Hematopoietic multipotent progenitor cell treated with erythropoietin and hydrocortisone succinate and interleukin-3 and kit ligand, for 15 days (in vitro differentiated cells): ENCODE results near the gene IAPP.
"Not testable (repeated sequence)": the region's sequence is repeated elsewhere in the genome, so short reads cannot be mapped to it uniquely, and the experiment has no call there.

Experiments used
- DNase-seq: peaks from one replicate; pipeline ENCODE4 v3.0.0-alpha.2; 2015; ENCODE audit warnings: low spot score

Gene IAPP

GRCh38 chr12:21372602-21373001 is at the start of gene IAPP:
Gene IAPP (plus strand): TSS chr12:21372902. CDS start chr12:21373352, 450 bp downstream.
- DNase-seq = no peak

- DNase-seq = no peak
These were observed 49.0 kb upstream of the IAPP start for GRCh38 chr12:21323736-21324135.

GRCh38 chr12:21324551-21324950 is 48.2 kb upstream of the IAPP start:
- DNase-seq = no peak

DNA sequence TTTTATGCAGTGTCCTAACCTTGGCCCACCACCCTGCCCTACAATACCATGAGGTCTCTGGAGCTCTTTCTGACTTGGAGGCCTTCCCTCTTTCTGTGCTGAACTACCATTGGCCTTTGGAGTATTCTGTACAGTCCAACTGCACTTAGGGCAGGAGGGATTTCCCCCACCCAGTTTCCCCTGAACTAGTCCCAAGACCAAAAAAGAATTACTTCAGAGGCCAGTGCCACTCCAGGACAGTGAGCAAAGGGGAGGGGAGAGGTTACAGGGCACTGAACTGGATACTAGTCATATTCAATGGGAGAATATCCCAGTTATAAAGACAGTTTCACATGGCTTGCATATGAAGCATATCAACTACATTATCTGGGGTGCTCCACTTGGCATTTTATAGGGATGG is 44.1 kb upstream of the IAPP start:
- DNase-seq = no peak

DNA sequence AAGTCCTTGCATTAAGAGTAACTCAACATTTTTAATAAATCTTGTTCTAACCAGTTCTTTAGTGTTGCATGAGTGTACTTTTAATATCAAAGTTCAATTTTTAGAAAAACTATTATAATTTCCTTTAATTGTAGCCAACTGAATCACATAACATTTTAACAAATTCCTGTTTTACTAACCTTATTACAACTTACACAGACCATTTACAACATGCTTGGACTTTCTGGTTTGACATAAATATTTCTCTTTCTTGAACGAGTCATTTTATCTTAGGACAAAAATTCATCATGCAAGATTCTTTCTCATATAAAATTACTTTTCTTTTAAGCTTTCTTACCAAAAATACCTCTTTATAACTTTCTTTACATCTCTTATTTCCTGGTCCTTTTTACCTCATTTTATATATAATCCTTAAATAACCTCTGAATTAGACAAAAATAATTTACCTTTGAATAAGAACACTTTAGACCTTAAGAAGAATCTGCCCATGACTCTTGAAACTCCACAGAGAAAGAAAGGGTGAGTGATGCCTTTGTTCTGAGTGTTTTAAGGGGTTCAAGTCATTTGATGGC is 41.9 kb upstream of the IAPP start:
- DNase-seq = no peak

DNA sequence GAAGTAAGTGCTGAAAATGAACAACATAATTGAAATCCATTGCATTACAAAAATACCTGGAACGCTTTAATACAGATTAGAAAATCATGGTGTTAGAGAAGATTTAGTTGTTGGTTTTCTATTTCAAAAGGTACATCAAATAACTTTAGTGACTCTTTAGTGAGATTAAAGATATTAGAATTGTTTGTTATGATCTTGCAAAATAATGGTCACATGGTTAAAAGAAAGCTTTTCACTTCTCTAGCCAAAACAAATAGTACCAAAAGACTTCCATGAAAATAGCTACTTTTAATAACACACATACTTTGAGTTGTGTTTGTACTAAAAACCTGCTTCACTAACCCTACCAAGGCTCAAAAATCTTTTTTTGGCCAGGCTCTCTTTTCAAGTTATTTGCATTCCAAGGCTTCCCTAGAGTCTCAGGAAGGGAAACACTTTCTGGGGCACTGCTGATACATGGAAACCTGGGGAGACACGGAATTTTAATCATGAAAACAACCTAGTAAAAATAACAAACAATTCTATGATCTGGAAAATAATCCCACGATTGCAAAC is 37.9 kb upstream of the IAPP start, which contains the start of gene SLCO1A2:
TSS of gene SLCO1A2 (minus strand) at position 147 of the 555 bp plus-strand sequence. CDS start 270 bp downstream, outside the sequence.
- no peak for DNase-seq

DNA sequence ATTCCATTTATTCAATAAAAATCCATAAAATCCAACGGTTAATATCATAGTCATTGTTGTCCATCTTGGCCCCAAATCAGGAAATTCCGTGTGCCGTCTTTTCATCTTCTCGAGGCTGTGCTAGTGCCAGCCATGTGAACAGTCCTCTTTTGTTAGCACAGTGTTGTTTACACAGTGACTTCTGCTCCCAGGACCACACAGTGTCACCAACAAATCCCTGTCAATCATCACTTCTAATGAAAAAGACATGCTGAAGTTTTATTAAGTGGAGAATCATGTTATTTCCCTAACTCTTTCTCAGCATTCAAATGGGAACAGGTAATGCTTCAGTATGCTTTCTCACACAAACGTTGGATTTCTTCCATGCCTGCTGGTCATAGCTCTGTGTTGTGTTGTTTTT is 36.0 kb upstream of the IAPP start:
- no peak for DNase-seq

DNA sequence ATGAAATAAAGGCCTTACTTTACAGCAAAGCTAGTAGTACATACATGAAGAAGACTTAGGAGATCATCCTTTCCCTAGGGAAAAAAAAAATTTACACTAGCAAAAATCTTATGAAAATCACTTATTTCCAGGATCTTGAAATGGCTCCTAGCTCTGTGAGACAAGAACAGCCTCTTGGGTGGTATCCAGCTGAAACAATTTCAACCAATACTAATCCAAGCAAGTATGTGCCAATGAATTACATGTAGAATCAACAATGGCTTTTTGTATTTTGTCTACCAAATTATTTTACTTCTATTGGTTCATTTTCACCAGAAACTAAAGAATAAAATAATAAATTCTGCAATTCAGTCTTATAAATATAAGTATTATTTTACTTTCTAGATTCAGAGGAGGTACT is 35.2 kb upstream of the IAPP start:
- DNase-seq = no peak

GRCh38 chr12:21337959-21338744 is 34.5 kb upstream of the IAPP start:
- no peak for DNase-seq

GRCh38 chr12:21339921-21340320 is 32.8 kb upstream of the IAPP start:
- DNase-seq = no peak

DNA sequence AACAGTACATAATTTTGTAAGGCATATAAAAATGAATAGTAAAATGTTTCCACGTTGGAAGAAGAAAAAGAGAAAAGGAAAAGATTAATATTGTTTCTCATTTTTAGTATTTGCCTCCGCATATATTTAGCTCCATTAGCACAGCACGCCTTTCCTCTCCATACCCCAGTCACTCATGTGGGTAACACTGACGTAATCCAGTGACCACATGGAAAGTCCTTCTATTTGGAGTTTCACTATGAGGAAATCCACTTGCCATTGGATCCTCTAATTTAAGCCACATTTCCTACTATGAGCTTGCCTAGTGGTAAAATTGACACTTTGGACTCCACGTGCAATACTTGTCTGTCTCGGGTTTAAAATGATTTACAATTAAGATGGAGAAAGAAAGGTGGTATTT is 32.3 kb upstream of the IAPP start:
- no peak for DNase-seq

DNA sequence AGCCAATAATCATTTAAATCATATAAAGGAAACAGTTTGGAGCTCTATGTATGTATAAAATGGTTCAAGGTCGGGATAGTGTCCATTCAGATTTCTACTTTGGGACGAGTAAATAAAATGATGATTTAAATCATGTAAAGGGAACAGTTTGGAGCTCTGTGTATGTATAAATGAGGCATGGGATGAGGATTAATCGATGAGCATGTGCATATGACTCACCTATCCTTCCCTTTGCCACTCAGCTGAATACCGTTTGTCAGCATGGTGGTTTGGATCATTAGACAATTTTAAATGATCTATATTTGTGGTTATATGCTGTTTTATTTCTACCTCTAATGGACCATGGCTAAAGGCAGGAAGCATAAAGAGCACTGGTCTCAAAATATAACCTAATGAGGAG is 30.9 kb upstream of the IAPP start:
- no peak for DNase-seq

- DNase-seq = no peak
These were observed 29.1 kb upstream of the IAPP start for GRCh38 chr12:21343636-21344035.

DNA sequence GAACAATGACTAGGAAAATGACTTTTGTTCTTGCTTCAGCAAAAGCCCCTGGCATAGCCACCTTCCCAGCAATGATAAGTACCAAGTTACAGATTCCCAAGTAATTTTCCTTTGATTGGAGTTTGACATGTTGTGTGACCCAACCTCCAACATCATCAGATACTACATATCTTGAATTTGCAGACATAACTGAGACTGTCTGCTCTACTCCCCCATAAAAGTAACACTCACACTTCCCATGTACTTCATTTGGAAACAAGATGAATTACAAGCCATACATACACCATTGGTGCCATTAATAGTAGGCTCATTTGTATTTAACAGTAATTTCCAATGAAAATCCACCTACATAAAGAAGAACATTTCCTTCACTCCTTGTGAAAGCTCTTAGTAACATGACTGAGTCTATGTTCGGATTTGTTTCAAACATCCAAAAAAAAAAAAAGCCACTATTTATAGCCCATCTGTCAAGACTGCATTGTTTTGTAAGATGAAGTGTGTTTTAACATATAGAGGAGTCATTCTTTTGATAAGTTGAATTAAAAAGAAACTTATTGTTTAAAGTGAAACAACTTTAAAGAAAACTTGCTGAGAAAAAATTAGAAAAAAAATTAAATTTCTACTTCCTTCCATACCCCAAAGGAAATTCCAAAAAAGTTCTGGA is 26.0 kb upstream of the IAPP start:
- DNase-seq = no peak

GRCh38 chr12:21350975-21351374 is 21.7 kb upstream of the IAPP start:
- DNase-seq = no peak

DNA sequence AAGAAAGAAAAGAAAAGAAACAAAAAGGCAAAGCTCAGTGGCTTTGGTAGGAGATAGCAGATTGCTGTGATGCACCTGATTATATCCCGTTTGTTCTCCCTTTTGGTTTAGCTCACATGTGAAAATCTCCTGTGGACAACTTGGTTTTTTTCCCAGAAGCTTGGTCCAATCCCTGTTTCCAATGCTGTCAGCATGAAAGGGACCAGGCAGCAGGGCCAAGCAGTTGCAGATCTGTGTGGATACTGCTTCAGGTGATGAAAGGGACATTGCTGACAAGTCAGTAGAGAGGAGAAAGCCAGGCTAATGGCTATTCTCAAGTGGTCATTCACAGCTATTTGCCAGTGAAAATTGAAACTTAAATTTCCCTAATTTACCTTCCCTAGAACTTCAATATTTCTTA is 19.2 kb upstream of the IAPP start:
- no peak for DNase-seq

GRCh38 chr12:21353948-21354347 is 18.8 kb upstream of the IAPP start:
- no peak for DNase-seq

DNA sequence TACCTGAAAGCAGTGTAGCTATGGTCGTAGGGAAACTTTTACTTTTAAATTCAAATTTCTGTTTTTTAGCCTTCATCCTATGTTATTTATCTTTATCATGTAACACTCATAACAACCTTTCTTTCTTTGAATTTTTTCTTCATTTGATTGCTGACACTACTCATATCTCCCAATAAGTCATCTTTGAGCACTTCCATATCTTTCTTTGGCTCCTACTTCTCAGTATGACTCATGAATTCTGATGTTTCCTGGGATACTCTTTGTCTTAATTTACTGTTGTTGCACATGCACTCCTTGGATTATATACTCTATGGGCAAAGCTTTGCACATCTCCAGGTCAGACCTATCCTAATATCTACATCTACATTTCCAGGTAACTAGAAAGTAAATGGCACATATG is 18.1 kb upstream of the IAPP start:
- no peak for DNase-seq

GRCh38 chr12:21360632-21361031 is 12.1 kb upstream of the IAPP start:
- DNase-seq = not testable (repeated sequence)

DNA sequence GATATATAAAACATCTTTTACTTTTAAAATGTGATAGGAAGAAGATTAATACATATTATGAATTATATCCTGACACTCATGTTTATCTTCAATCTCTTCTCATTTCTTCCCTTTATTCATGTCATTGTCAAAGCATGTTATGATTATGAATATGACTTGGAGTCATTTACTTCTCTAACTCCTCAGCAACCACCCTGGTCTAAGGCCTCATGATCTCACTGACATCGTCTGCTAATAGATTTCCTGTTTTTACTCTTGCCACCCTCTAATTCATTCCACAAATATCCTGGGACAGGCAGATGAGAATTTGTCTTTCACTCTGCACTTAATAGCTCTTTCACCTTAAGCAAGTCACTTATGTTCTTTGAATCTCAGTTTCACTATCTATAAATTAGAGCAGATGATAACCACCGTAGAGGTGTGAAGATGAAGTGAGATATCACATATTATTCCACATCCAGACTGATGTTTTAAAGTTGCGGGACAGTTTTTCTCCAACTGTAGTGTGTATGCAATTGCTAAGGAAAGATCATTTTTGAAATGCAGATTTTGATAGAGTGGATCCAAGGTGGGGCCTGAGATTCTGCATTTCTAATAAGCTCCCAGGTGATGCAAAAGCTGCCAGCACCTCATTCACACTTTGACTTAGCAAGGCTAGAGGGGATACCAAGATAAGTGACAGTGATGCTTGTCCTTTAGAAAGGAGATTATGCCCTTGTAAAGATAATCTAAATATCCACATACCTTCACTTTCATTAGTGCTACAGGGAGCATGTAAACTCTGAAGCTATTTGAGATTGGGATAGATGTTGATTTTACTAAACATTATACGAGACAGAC is 3.3 kb upstream of the IAPP start:
- no peak for DNase-seq

- DNase-seq = no peak
These were observed 1.8 kb upstream of the IAPP start for GRCh38 chr12:21370845-21371449.

- DNase-seq = no peak
These were observed 6.5 kb downstream of the IAPP start for GRCh38 chr12:21379218-21379617.
